Daoy (cell line): Measurements from ENCODE around the gene MROH7. TPM values are rescaled to one million over a fixed set of nuclear protein-coding genes. Genes with fewer than 3 reads are reported as not detected.

Source experiments
- DNase-seq: peaks from one replicate; pipeline ENCODE4 v3.0.0-alpha.2; 2015; ENCODE audit warnings: low read depth
- total RNA-seq: library from RNA; depleted of rRNA; stranded (reverse); fragments of >200 nt; shearing (Covaris generic); gene quantifications from 2 replicates; pipeline ENCODE4 v1.2.3, GENCODE V29; 2014

The MROH7 gene
- total RNA-seq, 1 experiment from 2014 or later, result not detected

GRCh38 chr1:54651608-54652007, 10.0 kb downstream of the MROH7 start:
- DNase-seq, result no peak

DNA sequence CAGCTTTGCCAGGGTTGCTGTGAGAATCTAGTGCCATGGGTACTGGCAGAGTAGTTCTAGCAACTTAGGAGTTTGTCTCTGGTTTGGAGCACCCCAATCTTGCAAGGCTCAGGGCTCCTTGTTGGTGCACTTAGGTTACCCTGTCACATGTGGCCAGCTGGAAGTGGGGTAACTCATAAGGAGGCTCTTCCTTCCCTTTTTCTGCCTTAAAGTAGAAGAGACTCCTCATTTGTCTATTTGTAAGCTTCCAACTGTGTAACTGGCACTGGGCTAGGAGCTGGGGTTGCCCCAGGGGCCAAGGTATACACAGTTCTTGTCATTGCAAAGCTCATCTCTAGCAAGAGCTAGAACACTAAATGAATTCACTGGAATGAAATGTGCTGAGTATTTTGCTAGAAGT, 10.6 kb downstream of the MROH7 start:
- DNase-seq, result no peak

GRCh38 chr1:54653036-54653435, 11.4 kb downstream of the MROH7 start:
- no peak for DNase-seq

DNA sequence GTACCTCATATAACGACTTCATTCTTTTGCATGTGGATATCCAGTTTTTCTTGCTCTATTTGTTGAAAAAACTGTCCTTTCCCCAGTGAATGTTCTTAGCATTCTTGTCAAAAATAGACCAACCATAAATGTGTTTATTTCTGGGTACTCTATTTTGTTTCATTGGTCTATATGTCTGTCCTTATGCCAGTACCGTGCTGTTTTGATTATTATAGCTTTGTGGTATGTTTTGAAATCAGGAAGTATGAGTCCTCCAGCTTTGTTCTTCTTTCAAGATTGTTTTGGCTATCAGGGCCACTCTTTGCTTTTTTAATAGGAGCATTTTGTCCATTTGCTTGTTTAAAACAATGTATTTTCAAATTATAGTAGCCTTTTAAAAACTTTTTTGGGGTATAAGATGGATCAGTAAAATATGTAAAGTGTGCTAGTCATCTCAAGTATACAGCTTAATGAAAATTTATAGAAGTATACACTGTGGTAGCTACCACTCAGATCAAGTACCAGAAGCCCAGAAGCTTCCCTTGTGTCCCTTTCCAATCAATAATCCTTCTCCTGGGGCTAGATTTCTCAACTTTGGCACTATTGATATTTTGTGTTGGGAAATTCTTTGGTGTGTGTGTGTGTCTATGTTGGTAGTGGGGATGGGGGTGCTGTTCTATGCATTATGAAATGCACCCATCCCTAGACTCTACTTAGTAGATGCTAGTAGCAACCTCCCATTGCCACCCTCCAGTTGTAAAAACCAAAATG, 16.8 kb downstream of the MROH7 start:
- DNase-seq, result no peak

- no peak for DNase-seq
Observed at GRCh38 chr1:54663725-54664124, 22.1 kb downstream of the MROH7 start.

- no peak for DNase-seq
Observed at GRCh38 chr1:54664364-54664763, 22.8 kb downstream of the MROH7 start.

DNA sequence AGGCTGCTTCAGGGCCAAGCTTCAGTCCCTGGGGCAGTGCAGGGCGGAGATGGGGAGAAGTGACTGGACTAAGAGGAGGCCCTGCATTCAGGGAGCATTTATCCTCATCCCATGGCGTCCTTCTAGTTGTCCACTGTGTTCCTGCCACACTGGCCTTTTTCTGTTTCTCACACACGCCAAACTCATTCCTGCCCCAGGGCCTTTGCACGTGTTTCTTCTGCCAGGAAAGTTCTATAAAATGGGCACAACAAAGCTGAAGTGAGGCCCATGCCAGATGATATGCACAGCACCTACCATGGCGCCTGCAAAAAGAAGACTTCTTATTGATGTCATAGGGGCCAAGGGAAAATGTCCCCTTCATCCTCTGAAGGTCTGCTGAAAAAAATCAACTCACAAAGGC, 24.3 kb downstream of the MROH7 start:
- no peak for DNase-seq

DNA sequence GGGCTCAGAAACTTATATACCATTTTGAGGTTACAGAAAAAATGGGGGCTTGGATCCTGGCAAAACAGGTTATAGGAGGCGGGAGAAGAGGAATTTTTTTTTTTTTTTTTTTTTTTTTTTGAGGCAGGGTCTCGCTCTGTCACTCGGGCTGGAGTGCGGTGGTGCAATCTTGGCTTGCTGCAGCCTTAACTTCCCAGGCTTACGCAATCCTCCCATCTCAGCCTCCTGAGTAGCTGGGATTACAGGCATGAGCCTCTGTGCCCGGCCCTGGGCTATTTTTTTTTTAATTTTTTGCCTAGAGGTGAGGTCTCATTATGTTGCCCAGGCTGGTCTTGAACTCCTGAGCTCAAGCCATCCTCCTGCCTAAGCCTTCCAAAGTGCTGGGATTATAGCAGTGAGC, 24.7 kb downstream of the MROH7 start:
- DNase-seq, result no peak

- DNase-seq, result no peak
Observed at GRCh38 chr1:54667797-54668196, 26.2 kb downstream of the MROH7 start.

DNA sequence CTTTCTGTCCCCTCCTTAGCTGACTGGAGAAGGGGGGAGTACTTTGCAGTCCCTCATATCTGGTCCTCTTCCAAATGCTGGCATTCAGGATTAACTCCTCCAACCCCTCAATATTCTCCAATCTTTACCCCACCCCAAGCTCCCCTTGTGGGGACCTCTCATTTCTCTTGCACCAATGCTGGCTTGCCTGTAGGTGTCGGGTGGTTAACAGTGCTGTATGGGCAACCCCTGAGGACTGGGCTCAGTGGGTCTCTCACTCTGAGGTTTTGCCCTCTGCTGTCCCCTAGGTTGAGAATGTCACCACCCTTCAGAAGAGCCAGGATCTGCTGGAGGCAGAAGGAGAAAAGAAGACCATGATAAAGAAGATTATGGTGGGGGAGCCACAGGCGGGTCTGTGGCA, 27.0 kb downstream of the MROH7 start:
- DNase-seq, result no peak

DNA sequence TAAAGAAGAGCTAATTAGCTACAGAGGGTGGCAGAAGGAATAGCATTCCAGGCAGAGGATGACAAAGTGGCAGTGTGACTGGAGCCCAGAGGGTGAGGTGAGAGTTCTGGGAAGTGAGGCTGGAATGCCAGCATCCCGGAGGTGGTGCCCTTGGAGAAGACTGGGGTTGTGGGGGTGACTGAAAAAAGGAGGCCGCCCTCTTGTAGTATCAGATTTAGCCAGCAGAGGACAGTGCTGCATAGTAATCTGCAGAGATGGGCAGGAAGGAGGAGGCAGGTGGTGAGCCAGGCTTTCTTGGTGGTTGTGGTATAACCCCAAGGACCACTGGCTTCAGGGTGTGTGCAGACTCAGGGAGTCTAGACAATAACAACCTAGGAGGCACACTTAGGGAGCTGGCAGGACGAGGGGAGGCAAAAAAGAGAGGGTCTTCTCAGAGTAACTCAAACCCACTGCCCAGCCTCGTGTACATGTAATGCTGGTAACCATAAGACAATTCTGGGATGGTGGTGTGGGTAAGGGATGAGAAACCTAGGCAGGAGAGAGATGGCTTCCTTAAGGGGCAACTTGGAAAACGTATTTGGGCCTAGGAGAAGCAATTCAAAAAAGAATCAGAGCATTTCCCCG, 30.5 kb downstream of the MROH7 start:
- peak; percentile 61 for DNase-seq

- no peak for DNase-seq
Observed at GRCh38 chr1:54678776-54679643, 37.4 kb downstream of the MROH7 start.

GRCh38 chr1:54679706-54680105, 38.1 kb downstream of the MROH7 start:
- no peak for DNase-seq

DNA sequence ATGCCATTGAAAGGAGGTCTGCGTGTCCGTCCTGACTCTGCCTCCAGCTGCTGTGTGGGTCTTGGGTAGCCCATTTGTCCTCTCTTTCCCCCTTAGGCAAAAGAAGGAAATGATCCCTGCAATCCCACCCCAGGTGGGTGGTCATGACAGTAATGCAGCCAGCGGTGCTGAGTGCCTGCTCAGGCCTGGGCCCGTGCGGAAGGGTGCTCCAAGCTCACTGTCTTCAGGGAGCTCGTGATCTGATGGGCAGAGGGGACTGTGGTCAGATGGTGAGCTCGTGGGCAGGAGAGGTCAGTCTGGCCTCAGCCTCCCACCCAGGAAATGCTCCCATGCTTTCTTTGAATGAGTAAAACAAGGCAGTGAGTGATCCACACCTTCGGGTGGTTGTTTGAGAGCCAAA, 38.8 kb downstream of the MROH7 start:
- DNase-seq, result no peak

DNA sequence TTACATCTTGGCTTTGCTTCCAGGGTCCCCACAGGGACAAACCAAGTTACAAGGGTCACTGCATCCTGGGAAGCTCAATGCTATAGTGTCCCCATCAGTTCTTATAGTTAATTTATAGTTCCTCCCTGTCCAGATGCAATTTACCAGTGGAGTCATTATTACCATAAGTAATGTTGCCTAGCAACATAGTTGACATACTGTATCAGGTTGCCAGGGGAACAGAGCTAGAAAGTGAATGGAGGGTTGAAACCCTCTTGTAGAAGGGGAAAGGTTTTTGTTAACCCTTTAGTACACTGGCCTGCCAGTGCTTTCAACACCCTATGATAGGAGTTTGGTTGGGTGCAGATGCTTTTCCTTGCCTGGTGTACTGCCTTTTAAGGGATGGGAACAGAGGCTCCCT, 39.8 kb downstream of the MROH7 start:
- no peak for DNase-seq

DNA sequence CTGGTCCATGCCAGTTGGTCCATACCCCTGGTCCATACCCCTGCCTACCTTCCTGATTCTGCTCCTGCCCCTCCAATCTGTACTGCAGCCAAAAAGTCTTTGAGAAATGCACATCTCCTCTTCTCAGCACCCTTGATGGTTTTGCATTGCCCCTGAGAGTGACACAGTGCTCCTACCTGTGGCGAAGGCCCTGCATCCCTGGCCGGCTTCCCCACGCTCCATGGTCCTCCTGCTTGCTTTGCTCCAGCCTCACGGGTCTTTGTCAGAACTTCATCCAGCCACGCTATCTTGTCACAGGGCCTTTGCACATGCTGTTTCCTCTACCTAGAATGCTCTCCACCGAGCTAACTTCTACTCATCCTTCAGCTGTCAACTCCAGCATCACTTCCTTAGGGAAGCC, 41.9 kb downstream of the MROH7 start:
- DNase-seq, result no peak

- no peak for DNase-seq
Observed at GRCh38 chr1:54685335-54685905, 43.8 kb downstream of the MROH7 start.

GRCh38 chr1:54686155-54686554, 44.6 kb downstream of the MROH7 start:
- no peak for DNase-seq

GRCh38 chr1:54694771-54695170, 53.2 kb downstream of the MROH7 start:
- DNase-seq, result no peak

GRCh38 chr1:54695221-54695620, 53.6 kb downstream of the MROH7 start:
- no peak for DNase-seq

DNA sequence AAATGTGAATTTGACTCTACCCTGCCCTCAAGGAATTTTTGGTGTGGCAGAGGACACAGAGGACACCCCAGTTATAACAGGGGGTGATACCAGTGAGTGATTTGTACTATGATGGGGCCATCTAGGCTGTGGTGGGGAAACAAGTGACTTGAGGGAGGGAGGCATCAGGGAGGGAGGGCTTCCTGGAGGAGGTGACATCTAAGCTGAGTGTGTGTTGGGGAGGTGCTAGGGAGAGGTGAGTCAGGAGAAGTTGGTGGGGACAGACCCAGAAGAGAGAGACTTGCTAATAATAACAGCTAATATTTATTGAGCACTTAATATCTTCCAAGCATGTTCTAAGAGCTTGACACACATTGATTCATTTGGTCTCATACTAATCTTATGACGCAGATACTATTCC, 54.2 kb downstream of the MROH7 start:
- no peak for DNase-seq

DNA sequence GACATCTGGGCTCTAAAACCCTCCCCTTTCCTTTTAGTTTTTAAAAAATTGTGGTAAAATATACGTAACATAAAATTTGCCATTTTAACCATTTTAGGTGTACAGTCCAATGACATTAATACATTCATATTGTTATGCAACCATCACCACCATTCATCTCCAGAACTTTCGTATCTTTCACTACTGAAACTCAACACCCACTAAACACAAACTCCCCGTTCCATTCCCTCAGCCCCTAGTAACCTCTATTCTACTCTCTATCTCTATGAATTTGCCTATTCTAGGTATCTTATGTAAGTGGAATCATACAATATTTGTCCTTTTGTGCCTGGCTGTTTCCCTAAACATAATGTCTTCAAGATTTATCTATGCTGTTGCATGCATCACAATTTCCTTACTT, 54.7 kb downstream of the MROH7 start:
- DNase-seq, result no peak
